AG04450 (cell line): ENCODE results near the gene ATP10B. TPM values are rescaled to one million over a fixed set of nuclear protein-coding genes. Genes with fewer than 3 reads are reported as not detected.

ENCODE experiments used
- CTCF ChIA-PET: fragments of 300-600, 350-600 bp; formaldehyde crosslinking; extraction: SDS; loops from one replicate; lab custom pipeline; 2022; ENCODE audit warnings: antibody characterized with exemption, inconsistent platforms; lab: Charles Lee
- POLR2A ChIA-PET: fragments of 350-600 bp; formaldehyde crosslinking; extraction: SDS; loops from one replicate; lab custom pipeline; 2021; ENCODE audit warnings: antibody characterized with exemption, inconsistent platforms; lab: Yijun Ruan, JAX
- DNase-seq: peaks from one replicate; pipeline ENCODE4 v3.0.0-alpha.2; 2011; ENCODE audit warnings: low read depth, low spot score
- H3K27ac ChIP-seq: one replicate; pipeline ENCODE4 v1.5.1; 2012; ENCODE audit warnings: low read depth, low read length, control low read depth
- H3K27me3 ChIP-seq: one replicate; pipeline ENCODE4 v1.6.0; 2012; ENCODE audit warnings: low read length; ENCODE audit not compliant: control insufficient read depth, insufficient read depth
- H3K4me3 ChIP-seq: 2 replicates; pipeline ENCODE4 v1.5.1; 2011; ENCODE audit warnings: mild to moderate bottlenecking, low read depth, low read length, control low read depth
- H3K9me3 ChIP-seq: 2 replicates; pipeline ENCODE4 v1.5.1; 2012; ENCODE audit warnings: low read length; ENCODE audit not compliant: control insufficient read depth, insufficient read depth
- polyA plus RNA-seq: library from polyadenylated mRNA; depleted of rRNA; stranded (reverse); fragments of >200 nt; gene quantifications from 2 replicates; pipeline ENCODE4 v1.2.3, GENCODE V29; 2011
- TF ChIP-seq, protein P1 (sequence below): IDR thresholded peaks from 2 replicates; pipeline ENCODE4 v1.5.1; 2011; ENCODE audit warnings: low read depth, low read length, control low read depth, inconsistent platforms

ATP10B gene
- polyA plus RNA-seq, 1 experiment = not detected

DNA sequence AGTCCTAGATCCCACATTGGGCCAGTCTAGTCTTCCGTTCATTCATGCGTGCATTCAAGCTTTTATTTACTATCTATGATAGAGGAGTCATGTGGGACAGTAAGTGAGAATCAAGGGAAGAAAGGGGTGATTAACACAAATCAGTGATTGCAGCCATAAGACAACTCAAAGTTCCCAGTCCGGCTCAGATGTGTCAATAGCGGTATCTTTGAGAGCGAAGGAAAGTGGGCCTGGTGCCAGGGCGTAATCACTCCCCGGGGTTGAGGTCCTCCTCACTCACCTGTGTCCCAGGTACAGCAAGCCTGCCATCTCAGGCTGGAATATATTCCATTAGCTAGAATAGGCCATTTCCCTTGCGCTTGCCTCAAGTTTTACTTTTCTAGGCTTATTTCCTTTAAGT lies 196.3 kb downstream of the ATP10B start:
- Histone ChIP-seq H3K9me3 (0 out of 2 replicates have a peak, but pooled peaks cover 3% of the 10 kb centered on the region), H3K4me3 (no peak overlapping the region), H3K27ac (no peak overlapping the region), H3K27me3 (no peaks in the 10 kb centered on the region)
- POLR2A ChIA-PET = no interaction called here
- TF ChIP-seq, protein P1, sequence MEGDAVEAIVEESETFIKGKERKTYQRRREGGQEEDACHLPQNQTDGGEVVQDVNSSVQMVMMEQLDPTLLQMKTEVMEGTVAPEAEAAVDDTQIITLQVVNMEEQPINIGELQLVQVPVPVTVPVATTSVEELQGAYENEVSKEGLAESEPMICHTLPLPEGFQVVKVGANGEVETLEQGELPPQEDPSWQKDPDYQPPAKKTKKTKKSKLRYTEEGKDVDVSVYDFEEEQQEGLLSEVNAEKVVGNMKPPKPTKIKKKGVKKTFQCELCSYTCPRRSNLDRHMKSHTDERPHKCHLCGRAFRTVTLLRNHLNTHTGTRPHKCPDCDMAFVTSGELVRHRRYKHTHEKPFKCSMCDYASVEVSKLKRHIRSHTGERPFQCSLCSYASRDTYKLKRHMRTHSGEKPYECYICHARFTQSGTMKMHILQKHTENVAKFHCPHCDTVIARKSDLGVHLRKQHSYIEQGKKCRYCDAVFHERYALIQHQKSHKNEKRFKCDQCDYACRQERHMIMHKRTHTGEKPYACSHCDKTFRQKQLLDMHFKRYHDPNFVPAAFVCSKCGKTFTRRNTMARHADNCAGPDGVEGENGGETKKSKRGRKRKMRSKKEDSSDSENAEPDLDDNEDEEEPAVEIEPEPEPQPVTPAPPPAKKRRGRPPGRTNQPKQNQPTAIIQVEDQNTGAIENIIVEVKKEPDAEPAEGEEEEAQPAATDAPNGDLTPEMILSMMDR = no peak
- DNase-seq = no peak
- CTCF ChIA-PET = no interaction called here

- Histone ChIP-seq H3K4me3 (no peak overlapping the region), H3K9me3 (0 out of 2 replicates have a peak, but pooled peaks cover 3% of the 10 kb centered on the region), H3K27ac (no peak overlapping the region), H3K27me3 (no peaks in the 10 kb centered on the region)
- ChIA-PET POLR2A (no interaction called here), CTCF (no interaction called here)
- DNase-seq = no peak
- TF ChIP-seq, protein P1 = no peak
Observed at GRCh38 chr5:160651692-160652645, 200.0 kb downstream of the ATP10B start.

DNA sequence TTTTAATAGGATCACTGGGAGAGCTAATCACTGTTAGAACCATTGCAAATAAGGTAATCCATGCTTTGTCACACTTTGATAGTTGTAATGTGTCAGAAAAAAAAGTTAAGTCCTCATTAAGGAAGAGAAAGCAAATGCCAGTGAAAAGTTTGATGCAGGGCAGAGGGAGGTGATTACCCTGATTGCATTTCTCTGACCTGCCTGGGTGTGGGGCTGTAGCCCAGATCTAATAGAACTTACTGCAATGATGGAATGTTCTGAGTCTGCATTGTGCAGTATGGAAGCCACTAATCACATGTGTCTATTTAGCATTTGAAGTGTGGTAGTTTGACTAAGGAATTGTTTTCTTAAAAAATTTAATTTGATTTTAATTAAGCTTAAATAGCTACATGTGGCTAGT lies 202.7 kb downstream of the ATP10B start:
- ChIA-PET POLR2A (no interaction called here), CTCF (interaction anchor here (0.7 kb wide), 1 partner anchor 256 kb away, joined by 6 read pairs; no protein-coding TSS in a partner anchor)
- H3K27me3 ChIP-seq = no peaks in the 10 kb centered on the region
- no peak overlapping the region for H3K4me3 ChIP-seq
- H3K9me3 ChIP-seq = 0 out of 2 replicates have a peak, but pooled peaks cover 3% of the 10 kb centered on the region
- TF ChIP-seq, protein P1 = no peak
- no peak overlapping the region for H3K27ac ChIP-seq
- DNase-seq = no peak

- H3K27ac ChIP-seq = no peak overlapping the region
- H3K4me3 ChIP-seq = no peak overlapping the region
- no peaks in the 10 kb centered on the region for H3K9me3 ChIP-seq
- DNase-seq = no peak
- TF ChIP-seq, protein P1 = no peak
- CTCF ChIA-PET = no interaction called here
- POLR2A ChIA-PET = no interaction called here
- H3K27me3 ChIP-seq = no peaks in the 10 kb centered on the region
Observed at GRCh38 chr5:160646033-160646432, 206.0 kb downstream of the ATP10B start.

DNA sequence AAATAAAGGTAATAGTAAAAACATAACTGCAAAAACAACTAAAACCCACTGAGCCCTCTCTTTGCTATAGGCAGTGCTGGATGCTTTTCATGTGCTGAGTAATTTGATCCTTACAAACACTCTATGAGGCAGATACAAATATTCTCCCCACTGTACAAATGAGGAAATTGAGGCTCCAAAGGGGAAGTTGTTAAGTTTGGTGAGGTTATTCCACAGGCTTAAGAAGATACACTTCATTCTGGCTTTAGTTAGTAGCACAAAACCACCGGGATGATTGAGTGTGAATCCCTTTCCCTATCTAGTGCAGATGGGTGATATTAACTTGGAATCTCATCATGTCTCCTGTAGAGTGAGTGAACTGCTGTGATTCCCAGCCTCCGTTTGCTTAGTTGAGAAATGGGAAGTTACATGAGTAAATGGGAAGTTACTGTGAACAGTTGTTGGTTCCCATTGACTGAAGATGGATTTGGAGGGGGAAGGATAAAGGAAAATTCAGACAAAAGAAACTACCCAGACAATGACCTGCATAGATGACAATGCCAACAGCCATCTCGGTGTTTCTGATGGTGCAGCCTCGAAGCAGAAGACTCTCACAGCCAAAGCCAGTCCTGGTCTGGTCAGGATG lies 208.3 kb downstream of the ATP10B start:
- TF ChIP-seq, protein P1 = no peak
- peak overlapping the region; percentile 11 for H3K27ac ChIP-seq
- ChIA-PET POLR2A (no interaction called here), CTCF (no interaction called here)
- no peaks in the 10 kb centered on the region for H3K27me3 ChIP-seq
- DNase-seq = no peak
- H3K4me3 ChIP-seq = no peak overlapping the region
- H3K9me3 ChIP-seq = no peaks in the 10 kb centered on the region
